Cardiac fibroblast (primary cell): Measurements from ENCODE around the gene ID3.
A peak's percentile ranks its signal among the peaks of the same experiment; 100 is the strongest.

Experiments used
- DNase-seq, 2 donors: peaks; one replicate each; pipeline versions ENCODE4 v3.0.0 to v3.0.0-alpha.2; 2010; ENCODE audit warnings: low read depth in 2 of 2
- H3K4me3 ChIP-seq, 2 donors: replicated peaks in 1 of 2; 1 replicate in 1 of 2; 2 replicates in 1 of 2; pipeline ENCODE4 v1.5.1; 2011; ENCODE audit warnings: low read depth in 2 of 2, low read length in 2 of 2, mild to moderate bottlenecking in 2 of 2, moderate library complexity in 1 of 2
- CTCF ChIP-seq: IDR thresholded peaks from one replicate; pipeline ENCODE4 v1.5.1; 2011; ENCODE audit warnings: low read depth, mild to moderate bottlenecking, low read length, inconsistent platforms

Gene ID3

GRCh38 chr1:23559136-23559984, at the start of gene ID3:
TSS of gene ID3 (minus strand) at chr1:23559501. CDS start at chr1:23559426, 75 bp downstream.
- DNase-seq = peak; percentile 99
- peak within 1 kb of the TSS; percentile 93 to 99 for H3K4me3 ChIP-seq
- no peak for TF ChIP-seq CTCF

GRCh38 chr1:23607944-23608343, 48.6 kb upstream of the ID3 start:
- no peak for TF ChIP-seq CTCF
- DNase-seq = no peak

GRCh38 chr1:23601968-23602876, 42.9 kb upstream of the ID3 start:
- no peak for DNase-seq
- H3K4me3 ChIP-seq = no peak overlapping the region
- no peak for TF ChIP-seq CTCF

More at GRCh38 chr1:23607944-23608343, 48.6 kb upstream of the ID3 start:
- H3K4me3 ChIP-seq = no peak overlapping the region

- DNase-seq = no peak
These were observed 42.0 kb upstream of the ID3 start for GRCh38 chr1:23601135-23601967.

GRCh38 chr1:23600283-23600682, 41.0 kb upstream of the ID3 start:
- no peak overlapping the region for H3K4me3 ChIP-seq
- no peak for DNase-seq
- no peak for TF ChIP-seq CTCF

More at GRCh38 chr1:23601135-23601967, 42.0 kb upstream of the ID3 start:
- no peak overlapping the region for H3K4me3 ChIP-seq
- no peak for TF ChIP-seq CTCF

- no peak for DNase-seq
- no peak for TF ChIP-seq CTCF
- H3K4me3 ChIP-seq = no peak overlapping the region
These were observed 39.8 kb upstream of the ID3 start for GRCh38 chr1:23599125-23599524.
